GM12878 (cell line): ENCODE measurements around the gene PRR12. TPM values are rescaled to one million over a fixed set of nuclear protein-coding genes. Genes with fewer than 3 reads are reported as not detected.

Experiments
- ATAC-seq: fragments of 200-7000 bp; cut with Tn5 transposase; 3 replicates; pipeline ENCODE4 v1.9.1; 2020; ENCODE audit warnings: mild to moderate bottlenecking, moderate library complexity
- BruUV-seq: library from RNA; stranded (reverse); fragments of 400-500 nt; replicated peaks from 2 replicates; lab custom pipeline; 2021; lab: Mats Ljungman, UMichigan
- CTCF ChIA-PET: fragments of 300-600 bp; sonication (Branson Sonifier 250); formaldehyde crosslinking; extraction: SDS; loops from one replicate; lab custom pipeline; 2021; ENCODE audit warnings: inconsistent platforms; lab: Yijun Ruan, JAX
- POLR2A ChIA-PET: fragments of 350-600 bp; formaldehyde crosslinking; extraction: SDS; loops from one replicate; lab custom pipeline; 2021; ENCODE audit warnings: inconsistent platforms; lab: Charles Lee
- RAD21 ChIA-PET: fragments of 300-600 bp; sonication (Branson Sonifier 250); formaldehyde crosslinking; loops from one replicate; lab custom pipeline; 2023; ENCODE audit warnings: antibody characterized with exemption; ENCODE audit not compliant: unreplicated experiment; lab: Charles Lee
- SMC1A ChIA-PET: fragments of 300-600 bp; sonication (Branson Sonifier 250); formaldehyde crosslinking; loops from one replicate; lab custom pipeline; 2023; ENCODE audit not compliant: unreplicated experiment, uncharacterized antibody; lab: Charles Lee
- DNase-seq: peaks from one replicate; pipeline ENCODE4 v3.0.0-alpha.2; 2011; ENCODE audit warnings: low read depth, low spot score
- FAIRE-seq: peaks from 3 replicates; lab custom pipeline; 2011; peaks lifted over from hg19 to GRCh38; lab: Jason Lieb, UNC
- H2AFZ ChIP-seq: 2 replicates; pipeline ENCODE4 v1.6.0; 2011; ENCODE audit warnings: low read depth, low read length, control low read depth; ENCODE audit not compliant: control insufficient read depth
- H3K27ac ChIP-seq: 2 replicates; pipeline ENCODE4 v1.5.1; 2011; ENCODE audit warnings: control low read depth; ENCODE audit not compliant: control insufficient read depth, insufficient read depth
- H3K27me3 ChIP-seq, 2 experiments: replicated peaks in 1 of 2; 2 replicates each; pipeline versions ENCODE4 v1.6.0 to v1.6.1; 2011; ENCODE audit warnings: low read length in 1 of 2; ENCODE audit not compliant: control insufficient read depth in 2 of 2, insufficient read depth in 2 of 2
- H3K36me3 ChIP-seq, 2 experiments: 2 replicates each; pipeline ENCODE4 v1.5.1; 2011; ENCODE audit warnings: low read length in 1 of 2; ENCODE audit not compliant: control insufficient read depth in 2 of 2, insufficient read depth in 2 of 2
- H3K4me1 ChIP-seq: 2 replicates; pipeline ENCODE4 v1.6.1; 2011; ENCODE audit warnings: mild to moderate bottlenecking, low read length, moderate library complexity, mixed read lengths; ENCODE audit not compliant: control insufficient read depth, insufficient read depth
- H3K4me2 ChIP-seq: 2 replicates; pipeline ENCODE4 v1.6.0; 2011; ENCODE audit warnings: control low read depth; ENCODE audit not compliant: control insufficient read depth, insufficient read depth
- H3K4me3 ChIP-seq: fragments of 200-600 bp; sonication (generic); 2 replicates; pipeline ENCODE4 v1.5.1; 2016
- H3K79me2 ChIP-seq: 2 replicates; pipeline ENCODE4 v1.6.0; 2011; ENCODE audit warnings: low read length; ENCODE audit not compliant: control insufficient read depth, insufficient read depth
- H3K9ac ChIP-seq: 2 replicates; pipeline ENCODE4 v1.8.0; 2011; ENCODE audit warnings: low read length, control low read depth, mixed read lengths; ENCODE audit not compliant: control insufficient read depth, insufficient read depth
- H3K9me3 ChIP-seq: replicated peaks from 3 replicates; pipeline ENCODE4 v1.5.1; 2011; ENCODE audit warnings: mild to moderate bottlenecking, low read length; ENCODE audit not compliant: control insufficient read depth, insufficient read depth
- H4K20me1 ChIP-seq: 2 replicates; pipeline ENCODE4 v1.6.0; 2011; ENCODE audit not compliant: control insufficient read depth, insufficient read depth
- ATF2 ChIP-seq: IDR thresholded peaks from 2 replicates; pipeline ENCODE4 v1.6.1; 2012; ENCODE audit warnings: low read length, inconsistent platforms
- ATF7 ChIP-seq: fragments of 450-650 bp; IDR thresholded peaks from 2 replicates; pipeline ENCODE4 v1.6.1; 2016; ENCODE audit warnings: low read depth, mild to moderate bottlenecking
- CBX3 ChIP-seq: fragments of 200-600 bp; sonication (generic); IDR thresholded peaks from 2 replicates; pipeline ENCODE4 v1.6.1; 2016; ENCODE audit warnings: low read depth, borderline replicate concordance
- NFIC ChIP-seq: IDR thresholded peaks from 2 replicates; pipeline ENCODE4 v1.6.1; 2012; ENCODE audit warnings: low read depth, mild to moderate bottlenecking, inconsistent platforms, low read length, moderate library complexity
- PAX8 ChIP-seq: fragments of 450-650 bp; IDR thresholded peaks from 2 replicates; pipeline ENCODE4 v1.6.1; 2017; ENCODE audit warnings: mild to moderate bottlenecking, moderate library complexity
- POU2F2 ChIP-seq: IDR thresholded peaks from 3 replicates; pipeline ENCODE4 v1.6.1; 2011; ENCODE audit warnings: low read depth, mild to moderate bottlenecking, low read length, borderline replicate concordance
- RFX5 ChIP-seq: IDR thresholded peaks from 2 replicates; pipeline ENCODE4 v1.6.1; 2011; ENCODE audit warnings: low read depth, low read length, improper control_type of control experiment
- SREBF1 ChIP-seq: IDR thresholded peaks from 2 replicates; pipeline ENCODE4 v1.6.1; 2012; ENCODE audit warnings: mild to moderate bottlenecking, low read length
- STAT3 ChIP-seq: IDR thresholded peaks from 2 replicates; pipeline ENCODE4 v1.6.1; 2011; ENCODE audit warnings: low read depth, low read length, improper control_type of control experiment
- TCF7 ChIP-seq: IDR thresholded peaks from 2 replicates; pipeline ENCODE4 v1.6.1; 2014; ENCODE audit warnings: antibody characterized with exemption, borderline replicate concordance
- WRNIP1 ChIP-seq: IDR thresholded peaks from 2 replicates; pipeline ENCODE4 v1.6.1; 2011; ENCODE audit warnings: low read depth, low read length, improper control_type of control experiment, borderline replicate concordance
- WGBS: methylation state at CpG from one replicate; pipeline ENCODE4 v1.1.6; 2016; ENCODE audit warnings: low lambda C conversion rate; ENCODE audit not compliant: insufficient replicate concordance, insufficient coverage; ENCODE audit errors: missing lambda C conversion rate; 5-methylcytosine and 5-hydroxymethylcytosine counted together
- in situ Hi-C: fragments of 300-500 bp; cut with MboI; formaldehyde crosslinking; loops from 9 replicates; pipeline ENCODE4 v1.14.3; 2018; ENCODE audit warnings: mixed read lengths
- intact Hi-C: fragments of 100-400 bp; cut with micrococcal nuclease; formaldehyde crosslinking; loops from one replicate; pipeline ENCODE4 v1.14.2; 2022; ENCODE audit not compliant: unreplicated experiment
- polyA plus RNA-seq, 11 experiments: library from polyadenylated mRNA; depleted of rRNA in 4 of 11; unstranded in 6 of 11; stranded (reverse) in 5 of 11; fragments of >200 nt; fragmentation: Nextera tagmentation in 4 of 11; fragmentation: Illumina TruSeq in 1 of 11; extraction: Ambion mirVana in 4 of 11; extraction: Trizol in 1 of 11; gene quantifications; 1 replicate in 1 of 11; 2 replicates in 10 of 11; pipeline versions ENCODE4 v1.2.1 to v1.2.3, GENCODE V29; 2011 to 2016; ENCODE audit warnings: inconsistent platforms in 2 of 11, missing spikeins in 2 of 11, low read depth in 1 of 11
- total RNA-seq, 4 experiments: library from RNA; depleted of rRNA in 3 of 4; stranded (reverse); fragments of >200 nt in 3 of 4; fragmentation: Illumina TruSeq in 1 of 4; extraction: Trizol in 1 of 4; gene quantifications; 2 replicates each; pipeline versions ENCODE4 v1.2.1 to v1.2.3, GENCODE V29; 2013 to 2021

PRR12 gene
- total and polyA plus RNA-seq, 10 of the 15 experiments (the other 5 are each of a cell fraction or from before 2014, with no cell fraction given), result 0.02 to 25.3 (median 1.6) TPM

- intact Hi-C loops (no loop called here), in situ Hi-C loops (no loop called here)
- no peak overlapping the region for H3K27ac ChIP-seq
- H3K9ac ChIP-seq, result no peak overlapping the region
- ChIA-PET CTCF (interaction anchor here (1.5 to 6.5 kb wide), 3 partner anchors 70 to 102 kb away, joined by 6 to 96 read pairs (median 6); partner anchors contain the start of gene PRMT1), RAD21 (interaction anchor here (0.9 kb wide), 1 partner anchor 74 kb away, joined by 4 read pairs; no protein-coding TSS in a partner anchor), SMC1A (interaction anchor here (1.1 kb wide), 1 partner anchor 39 kb away, joined by 3 read pairs; no protein-coding TSS in a partner anchor), POLR2A (interaction anchor here (0.7 kb wide), 1 partner anchor 10 kb away, joined by 12 read pairs; no protein-coding TSS in a partner anchor)
- no peaks in the 10 kb centered on the region for H3K27me3 ChIP-seq
- H2AFZ ChIP-seq, result no peak overlapping the region
- no peak overlapping the region for H3K4me3 ChIP-seq
- H3K9me3 ChIP-seq, result no peaks in the 10 kb centered on the region
- FAIRE-seq, result no peak
- ATAC-seq, result no peak
- TF ChIP-seq RFX5 (no peak), PAX8 (no peak), STAT3 (no peak), CBX3 (no peak), WRNIP1 (no peak), SREBF1 (no peak), ATF2 (no peak), POU2F2 (no peak), NFIC (no peak), TCF7 (no peak), ATF7 (no peak)
- BruUV-seq, result no TSS peak
- H3K36me3 ChIP-seq, result peaks cover 1 to 4% of the 10 kb centered on the region in 2 experiments; a peak in 3 of 4 replicates
- H3K4me2 ChIP-seq, result no peak overlapping the region
- H3K4me1 ChIP-seq, result peaks cover 5% of the 10 kb centered on the region
- no peak for DNase-seq
- H3K79me2 ChIP-seq, result peaks cover 7% of the 10 kb centered on the region
- no peaks in the 10 kb centered on the region for H4K20me1 ChIP-seq
- WGBS, result 87% methylated on average over 3 of the region's 3 CpGs
These were observed 17.6 kb upstream of the PRR12 start for GRCh38 chr19:49573425-49573824.
